Measurements from ENCODE around the gene SCYGR3. TPM values are rescaled to one million over a fixed set of nuclear protein-coding genes. Genes with fewer than 3 reads are reported as not detected.

The SCYGR3 gene
- total RNA-seq, 4 donors from 2014 or later = not detected

DNA sequence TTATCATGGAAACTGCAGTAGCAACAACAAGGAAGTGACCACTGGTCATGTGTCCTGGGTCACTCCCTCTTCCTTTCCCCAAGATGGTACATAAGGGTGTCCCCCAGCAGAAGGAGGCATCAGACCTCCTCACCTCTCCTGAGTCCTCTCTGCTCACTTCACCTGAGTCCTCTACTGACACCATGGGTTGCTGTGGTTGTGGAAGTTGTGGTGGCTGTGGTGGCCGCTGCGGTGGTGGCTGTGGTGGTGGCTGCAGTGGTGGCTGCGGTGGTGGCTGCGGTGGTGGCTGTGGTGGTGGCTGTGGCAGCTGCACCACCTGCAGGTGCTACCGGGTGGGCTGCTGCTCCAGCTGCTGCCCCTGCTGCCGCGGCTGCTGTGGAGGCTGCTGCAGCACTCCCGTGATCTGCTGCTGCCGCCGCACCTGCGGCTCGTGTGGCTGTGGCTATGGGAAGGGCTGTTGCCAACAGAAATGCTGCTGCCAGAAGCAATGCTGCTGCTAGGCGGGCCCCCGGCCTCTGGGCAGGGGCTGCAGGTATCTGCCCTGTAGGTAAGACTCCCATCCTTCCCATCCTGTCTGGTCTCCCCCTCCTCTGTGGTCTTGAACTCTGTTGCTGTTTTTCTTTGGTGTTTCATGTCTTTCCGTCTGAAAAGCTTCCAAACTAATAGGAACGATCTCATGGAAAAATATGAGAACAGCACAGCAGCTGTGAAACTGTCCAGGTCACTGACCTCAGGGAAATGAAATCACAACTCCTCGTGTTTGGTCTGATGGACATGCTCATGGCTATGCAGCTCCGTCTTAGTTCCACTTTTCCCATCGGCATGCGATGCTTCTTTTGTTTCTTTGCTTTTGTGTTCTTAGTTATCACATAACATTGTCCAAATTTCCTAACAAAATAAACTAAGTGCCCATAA is 2.9 kb upstream of the SCYGR3 start, which contains the start of gene SCYGR4:
SCYGR4 (plus strand) TSS at position 183 of the 915 bp plus-strand sequence; CDS start at position 183, 0 bp downstream.
- Histone ChIP-seq H3K36me3 (no peaks in the 10 kb centered on the region), H3K27ac (no peak within 1 kb of the TSS), H3K4me3 (no peak within 1 kb of the TSS), H3K27me3 (no peaks in the 10 kb centered on the region), H3K9me3 (peaks cover 0 to 1% of the 10 kb centered on the region in 2 donors), H3K4me1 (no peaks in the 10 kb centered on the region)
- in situ Hi-C loops (cut with MboI; ENCODE audit: low pct_ligation_motif_present in 1 of 4, low pct_unique_long_range_greater_than_20kb in 1 of 4, low sequenced_read_pairs in 3 of 4) = no loop called here
- DNase-seq = no peak
- intact Hi-C loops (cut with DNase I; ENCODE audit: low total_unique reads) = no loop called here
- WGBS, 2 donors (ENCODE audit: low coverage in 1 of 2) = 69 to 77% methylated on average over 6 of the region's 20 CpGs
- TF ChIP-seq POLR2AphosphoS5 (IDR thresholded peaks at IDR 0.05) (no peak), POLR2A (IDR thresholded peaks at IDR 0.05) (no peak), EP300 (IDR thresholded peaks at IDR 0.05; ENCODE audit: low read depth) (no peak)
- TF ChIP-seq, protein P1, sequence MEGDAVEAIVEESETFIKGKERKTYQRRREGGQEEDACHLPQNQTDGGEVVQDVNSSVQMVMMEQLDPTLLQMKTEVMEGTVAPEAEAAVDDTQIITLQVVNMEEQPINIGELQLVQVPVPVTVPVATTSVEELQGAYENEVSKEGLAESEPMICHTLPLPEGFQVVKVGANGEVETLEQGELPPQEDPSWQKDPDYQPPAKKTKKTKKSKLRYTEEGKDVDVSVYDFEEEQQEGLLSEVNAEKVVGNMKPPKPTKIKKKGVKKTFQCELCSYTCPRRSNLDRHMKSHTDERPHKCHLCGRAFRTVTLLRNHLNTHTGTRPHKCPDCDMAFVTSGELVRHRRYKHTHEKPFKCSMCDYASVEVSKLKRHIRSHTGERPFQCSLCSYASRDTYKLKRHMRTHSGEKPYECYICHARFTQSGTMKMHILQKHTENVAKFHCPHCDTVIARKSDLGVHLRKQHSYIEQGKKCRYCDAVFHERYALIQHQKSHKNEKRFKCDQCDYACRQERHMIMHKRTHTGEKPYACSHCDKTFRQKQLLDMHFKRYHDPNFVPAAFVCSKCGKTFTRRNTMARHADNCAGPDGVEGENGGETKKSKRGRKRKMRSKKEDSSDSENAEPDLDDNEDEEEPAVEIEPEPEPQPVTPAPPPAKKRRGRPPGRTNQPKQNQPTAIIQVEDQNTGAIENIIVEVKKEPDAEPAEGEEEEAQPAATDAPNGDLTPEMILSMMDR (IDR thresholded peaks at IDR 0.05) = no peak

DNA sequence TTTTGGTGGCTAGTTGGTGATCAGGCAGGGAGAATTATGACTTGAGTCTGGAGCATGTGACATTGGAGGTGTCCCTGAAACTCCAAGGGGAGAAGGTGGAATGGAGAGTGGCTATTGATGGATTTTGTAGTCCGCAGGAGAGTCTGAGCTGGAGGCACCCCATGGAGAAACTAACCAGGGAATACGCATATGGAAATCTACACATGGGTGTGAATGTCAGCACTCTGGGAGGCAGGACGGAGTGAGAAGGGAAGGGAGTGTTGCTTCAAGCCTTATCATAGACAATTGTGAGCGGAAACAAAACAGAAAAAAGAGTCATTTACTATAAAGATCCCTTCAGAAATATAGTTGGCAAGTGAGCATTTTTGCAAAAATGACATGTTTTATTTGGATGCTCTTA is 2.0 kb upstream of the SCYGR3 start:
- intact Hi-C loops (cut with DNase I; ENCODE audit: low total_unique reads) (no loop called here), in situ Hi-C loops (cut with MboI; ENCODE audit: low pct_ligation_motif_present in 1 of 4, low pct_unique_long_range_greater_than_20kb in 1 of 4, low sequenced_read_pairs in 3 of 4) (no loop called here)
- no peaks in the 10 kb centered on the region for H3K9me3 ChIP-seq
- no peak for DNase-seq
- no peaks in the 10 kb centered on the region for H3K27me3 ChIP-seq
- TF ChIP-seq POLR2A (IDR thresholded peaks at IDR 0.05) = no peak
- TF ChIP-seq, protein P1 (IDR thresholded peaks at IDR 0.05) = no peak
- TF ChIP-seq EP300 (IDR thresholded peaks at IDR 0.05; ENCODE audit: low read depth) = no peak
- no peak for TF ChIP-seq POLR2AphosphoS5 (IDR thresholded peaks at IDR 0.05)
- H3K4me3 ChIP-seq = no peak overlapping the region
- no peaks in the 10 kb centered on the region for H3K4me1 ChIP-seq
- no peak overlapping the region for H3K27ac ChIP-seq
- H3K36me3 ChIP-seq = no peaks in the 10 kb centered on the region
- 43 to 72% methylated on average over 1 to 4 of the region's 4 CpGs for WGBS, 2 donors (ENCODE audit: low coverage in 1 of 2)

DNA sequence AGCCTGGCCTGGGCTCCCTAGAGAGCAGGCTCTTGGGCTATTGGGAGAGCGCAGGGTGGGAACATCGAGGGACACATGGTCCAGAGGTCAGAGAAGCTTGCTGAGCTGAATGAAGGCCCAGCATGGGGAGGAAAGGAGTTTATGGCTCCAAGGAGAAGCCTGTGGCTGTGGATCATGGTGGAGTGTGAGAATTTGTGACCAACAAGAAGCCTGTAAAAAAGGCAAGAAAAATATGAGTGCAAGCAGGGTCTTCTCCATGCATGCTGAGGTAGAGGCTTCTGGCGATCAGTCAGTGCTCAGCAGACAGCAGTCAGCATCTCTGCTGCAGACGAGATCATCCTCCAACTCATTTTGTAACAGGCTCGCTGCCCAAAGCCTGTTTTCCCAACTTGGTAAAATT is 1.3 kb upstream of the SCYGR3 start:
- Histone ChIP-seq H3K9me3 (no peaks in the 10 kb centered on the region), H3K4me1 (no peaks in the 10 kb centered on the region), H3K27me3 (no peaks in the 10 kb centered on the region), H3K27ac (no peak overlapping the region), H3K4me3 (no peak overlapping the region), H3K36me3 (no peaks in the 10 kb centered on the region)
- 75 to 86% methylated on average over 3 to 5 of the region's 5 CpGs for WGBS, 2 donors (ENCODE audit: low coverage in 1 of 2)
- DNase-seq = no peak
- no peak for TF ChIP-seq POLR2AphosphoS5 (IDR thresholded peaks at IDR 0.05)
- intact Hi-C loops (cut with DNase I; ENCODE audit: low total_unique reads) = no loop called here
- in situ Hi-C loops (cut with MboI; ENCODE audit: low pct_ligation_motif_present in 1 of 4, low pct_unique_long_range_greater_than_20kb in 1 of 4, low sequenced_read_pairs in 3 of 4) = no loop called here

DNA sequence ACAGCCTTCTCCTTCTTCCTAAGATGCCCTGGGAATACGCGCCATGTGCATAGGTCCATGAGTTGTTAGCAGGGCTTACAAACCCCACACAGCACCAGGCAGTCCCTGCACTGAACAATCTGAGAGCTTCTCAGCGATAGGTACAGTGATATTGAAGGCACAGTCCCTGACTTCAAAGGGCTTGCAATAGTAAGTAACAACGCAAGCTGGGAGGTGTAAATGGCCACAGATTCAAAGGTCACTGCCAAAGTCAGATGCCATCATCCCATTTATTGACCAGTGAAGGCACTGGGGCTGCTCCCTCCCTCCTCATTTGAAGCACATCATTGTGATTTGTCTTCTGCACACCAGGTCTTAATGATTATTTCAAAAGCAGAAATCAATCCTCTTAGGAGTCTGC is 541 bp upstream of the SCYGR3 start:
- Histone ChIP-seq H3K4me3 (no peak overlapping the region), H3K27ac (no peak overlapping the region), H3K4me1 (no peaks in the 10 kb centered on the region), H3K27me3 (no peaks in the 10 kb centered on the region), H3K9me3 (no peaks in the 10 kb centered on the region), H3K36me3 (no peaks in the 10 kb centered on the region)
- TF ChIP-seq, protein P1 (IDR thresholded peaks at IDR 0.05) = no peak
- TF ChIP-seq EP300 (IDR thresholded peaks at IDR 0.05; ENCODE audit: low read depth) (no peak), POLR2AphosphoS5 (IDR thresholded peaks at IDR 0.05) (no peak), POLR2A (IDR thresholded peaks at IDR 0.05) (no peak)
- DNase-seq = no peak
- intact Hi-C loops (cut with DNase I; ENCODE audit: low total_unique reads) (no loop called here), in situ Hi-C loops (cut with MboI; ENCODE audit: low pct_ligation_motif_present in 1 of 4, low pct_unique_long_range_greater_than_20kb in 1 of 4, low sequenced_read_pairs in 3 of 4) (no loop called here)
- WGBS, 2 donors (ENCODE audit: low coverage in 1 of 2) = 81 to 87% methylated on average over 4 of the region's 4 CpGs

All from transverse colon (tissue), 4 donors.